ENCODE data around the gene MGMT. TPM values are rescaled to one million over a fixed set of nuclear protein-coding genes. Genes with fewer than 3 reads are reported as not detected.

MGMT gene
- total and polyA plus RNA-seq, 9 of the 15 experiments (the other 6 are each of a cell fraction or from before 2014, with no cell fraction given): 0.03 to 0.29 (median 0.11) TPM; not detected in 4

- POLR2A ChIA-PET: no interaction called here
- TF ChIP-seq RNF2 (IDR thresholded peaks at IDR 0.05) (no peak), PKNOX1 (IDR thresholded peaks at IDR 0.05) (no peak), ETV6 (IDR thresholded peaks at IDR 0.05; ENCODE audit: borderline replicate concordance in 1 of 2, low read depth in 2 of 2, low read length in 1 of 2) (no peak), ETV6 (CRISPR knock-in tag; IDR thresholded peaks at IDR 0.05; ENCODE audit: borderline replicate concordance) (no peak), SPI1 (IDR thresholded peaks at IDR 0.05; ENCODE audit: borderline replicate concordance, low read depth, low read length) (no peak), RCOR1 (IDR thresholded peaks at IDR 0.05; ENCODE audit: borderline replicate concordance in 1 of 2, low read depth in 2 of 2, low read length in 2 of 2) (no peak), HSF4 (CRISPR knock-in tag; IDR thresholded peaks at IDR 0.05; ENCODE audit: borderline replicate concordance) (no peak)
- TF ChIP-seq, protein P1, sequence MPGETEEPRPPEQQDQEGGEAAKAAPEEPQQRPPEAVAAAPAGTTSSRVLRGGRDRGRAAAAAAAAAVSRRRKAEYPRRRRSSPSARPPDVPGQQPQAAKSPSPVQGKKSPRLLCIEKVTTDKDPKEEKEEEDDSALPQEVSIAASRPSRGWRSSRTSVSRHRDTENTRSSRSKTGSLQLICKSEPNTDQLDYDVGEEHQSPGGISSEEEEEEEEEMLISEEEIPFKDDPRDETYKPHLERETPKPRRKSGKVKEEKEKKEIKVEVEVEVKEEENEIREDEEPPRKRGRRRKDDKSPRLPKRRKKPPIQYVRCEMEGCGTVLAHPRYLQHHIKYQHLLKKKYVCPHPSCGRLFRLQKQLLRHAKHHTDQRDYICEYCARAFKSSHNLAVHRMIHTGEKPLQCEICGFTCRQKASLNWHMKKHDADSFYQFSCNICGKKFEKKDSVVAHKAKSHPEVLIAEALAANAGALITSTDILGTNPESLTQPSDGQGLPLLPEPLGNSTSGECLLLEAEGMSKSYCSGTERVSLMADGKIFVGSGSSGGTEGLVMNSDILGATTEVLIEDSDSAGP (CRISPR knock-in tag; IDR thresholded peaks at IDR 0.05): no peak
- TF ChIP-seq, protein P2, sequence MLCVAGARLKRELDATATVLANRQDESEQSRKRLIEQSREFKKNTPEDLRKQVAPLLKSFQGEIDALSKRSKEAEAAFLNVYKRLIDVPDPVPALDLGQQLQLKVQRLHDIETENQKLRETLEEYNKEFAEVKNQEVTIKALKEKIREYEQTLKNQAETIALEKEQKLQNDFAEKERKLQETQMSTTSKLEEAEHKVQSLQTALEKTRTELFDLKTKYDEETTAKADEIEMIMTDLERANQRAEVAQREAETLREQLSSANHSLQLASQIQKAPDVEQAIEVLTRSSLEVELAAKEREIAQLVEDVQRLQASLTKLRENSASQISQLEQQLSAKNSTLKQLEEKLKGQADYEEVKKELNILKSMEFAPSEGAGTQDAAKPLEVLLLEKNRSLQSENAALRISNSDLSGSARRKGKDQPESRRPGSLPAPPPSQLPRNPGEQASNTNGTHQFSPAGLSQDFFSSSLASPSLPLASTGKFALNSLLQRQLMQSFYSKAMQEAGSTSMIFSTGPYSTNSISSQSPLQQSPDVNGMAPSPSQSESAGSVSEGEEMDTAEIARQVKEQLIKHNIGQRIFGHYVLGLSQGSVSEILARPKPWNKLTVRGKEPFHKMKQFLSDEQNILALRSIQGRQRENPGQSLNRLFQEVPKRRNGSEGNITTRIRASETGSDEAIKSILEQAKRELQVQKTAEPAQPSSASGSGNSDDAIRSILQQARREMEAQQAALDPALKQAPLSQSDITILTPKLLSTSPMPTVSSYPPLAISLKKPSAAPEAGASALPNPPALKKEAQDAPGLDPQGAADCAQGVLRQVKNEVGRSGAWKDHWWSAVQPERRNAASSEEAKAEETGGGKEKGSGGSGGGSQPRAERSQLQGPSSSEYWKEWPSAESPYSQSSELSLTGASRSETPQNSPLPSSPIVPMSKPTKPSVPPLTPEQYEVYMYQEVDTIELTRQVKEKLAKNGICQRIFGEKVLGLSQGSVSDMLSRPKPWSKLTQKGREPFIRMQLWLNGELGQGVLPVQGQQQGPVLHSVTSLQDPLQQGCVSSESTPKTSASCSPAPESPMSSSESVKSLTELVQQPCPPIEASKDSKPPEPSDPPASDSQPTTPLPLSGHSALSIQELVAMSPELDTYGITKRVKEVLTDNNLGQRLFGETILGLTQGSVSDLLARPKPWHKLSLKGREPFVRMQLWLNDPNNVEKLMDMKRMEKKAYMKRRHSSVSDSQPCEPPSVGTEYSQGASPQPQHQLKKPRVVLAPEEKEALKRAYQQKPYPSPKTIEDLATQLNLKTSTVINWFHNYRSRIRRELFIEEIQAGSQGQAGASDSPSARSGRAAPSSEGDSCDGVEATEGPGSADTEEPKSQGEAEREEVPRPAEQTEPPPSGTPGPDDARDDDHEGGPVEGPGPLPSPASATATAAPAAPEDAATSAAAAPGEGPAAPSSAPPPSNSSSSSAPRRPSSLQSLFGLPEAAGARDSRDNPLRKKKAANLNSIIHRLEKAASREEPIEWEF (CRISPR knock-in tag; IDR thresholded peaks at IDR 0.05): no peak
These were observed 298.0 kb downstream of the MGMT start for GRCh38 chr10:129764901-129765663.

More at GRCh38 chr10:129764901-129765663, 298.0 kb downstream of the MGMT start:
- ATAC-seq (no peak), DNase-seq (ENCODE audit: extremely low read depth in 1 of 4, low spot score in 3 of 4) (no peak), FAIRE-seq (no peak)
- H3K27me3 ChIP-seq (ENCODE audit: control insufficient read depth in 2 of 2, insufficient read depth in 2 of 2, low read length in 2 of 2): peaks cover 0 to 35% of the 10 kb centered on the region in 2 experiments; a peak in 3 of 5 replicates
- no peak overlapping the region for H3K27ac ChIP-seq (ENCODE audit: extremely low read depth, low read depth, low read length)
- no TSS peak for BruUV-seq (replicated peaks)
- no peak overlapping the region for H2AFZ ChIP-seq (ENCODE audit: low read depth, low read length)
- no peaks in the 10 kb centered on the region; a peak in 1 of 5 replicates for H3K4me1 ChIP-seq (replicated peaks in 1 of 2; ENCODE audit: control insufficient read depth in 2 of 2, insufficient read depth in 2 of 2, low read length in 2 of 2)
- H3K79me2 ChIP-seq (ENCODE audit: control insufficient read depth, insufficient read depth, low read length): no peaks in the 10 kb centered on the region
- in situ Hi-C loops (cut with MboI): no loop called here
- no peaks in the 10 kb centered on the region for H3K36me3 ChIP-seq (ENCODE audit: control insufficient read depth, insufficient read depth, low read length)
- 0% methylated on average over 8 of the region's 13 CpGs for WGBS (ENCODE audit: insufficient coverage, low coverage, missing lambda C conversion rate)
- no peaks in the 10 kb centered on the region for H3K9me1 ChIP-seq (ENCODE audit: control insufficient read depth, insufficient read depth, low read length)
- H3K4me2 ChIP-seq (ENCODE audit: insufficient read depth, low read length): no peak overlapping the region
- intact Hi-C loops (cut with micrococcal nuclease): no loop called here
- H3K9me3 ChIP-seq (replicated peaks; ENCODE audit: control insufficient read depth, insufficient read depth, low read depth, low read length): no peaks in the 10 kb centered on the region
- no peak overlapping the region for H3K9ac ChIP-seq (ENCODE audit: insufficient read depth in 1 of 2, low read depth in 2 of 2, low read length in 2 of 2)
- 0 out of 2 replicates have a peak, but pooled peaks cover 3% of the 10 kb centered on the region for H4K20me1 ChIP-seq (replicated peaks; ENCODE audit: control insufficient read depth, insufficient read depth, low read length)
- CTCF ChIA-PET (ENCODE audit: low intra/inter-chr PET ratio): no interaction called here
- no peak overlapping the region for H3K4me3 ChIP-seq

Measured in K562 (cell line).